T-helper 2 cell treated with Interferon-gamma antibody and Interleukin-4, amounts not matched to agents 100 ng/mL and 5 ng/mL, for 36 hours (primary cell): ENCODE measurements around the gene MMP20. TPM values are rescaled to one million over a fixed set of nuclear protein-coding genes. Genes with fewer than 3 reads are reported as not detected.
"Not testable (repeated sequence)": the region's sequence is repeated elsewhere in the genome, so short reads cannot be mapped to it uniquely, and the experiment has no call there.

ENCODE experiments used
- intact Hi-C: fragments of 100-400 bp; cut with micrococcal nuclease; formaldehyde crosslinking; loops from one replicate; pipeline ENCODE4 v1.15.1; 2023
- total RNA-seq: library from RNA; stranded (reverse); gene quantifications from 2 replicates; pipeline ENCODE4 v1.2.3, GENCODE V29; 2022

Gene MMP20
- not detected in 2 replicates for total RNA-seq

GRCh38 chr11:102625177-102625576 lies at the start of gene MMP20:
Gene MMP20, minus strand, starts transcription at chr11:102625332. Its CDS starts 13 bp downstream, at chr11:102625319.
- intact Hi-C loops = no loop called here

GRCh38 chr11:102669664-102670063 lies 44.5 kb upstream of the MMP20 start:
- intact Hi-C loops = no loop called here

- intact Hi-C loops = loop anchor here (1.0 to 2.0 kb wide), 3 partner anchors 172 to 378 kb away; no protein-coding TSS in a partner anchor
Measured at GRCh38 chr11:102666331-102666957, 41.3 kb upstream of the MMP20 start.

- intact Hi-C loops = no loop called here
Measured at GRCh38 chr11:102664001-102664752, 39.0 kb upstream of the MMP20 start.

- intact Hi-C loops = no loop called here
Measured at GRCh38 chr11:102662607-102663006, 37.5 kb upstream of the MMP20 start.

GRCh38 chr11:102661040-102661439 lies 35.9 kb upstream of the MMP20 start:
- intact Hi-C loops = no loop called here

- intact Hi-C loops = no loop called here
Measured at GRCh38 chr11:102656528-102656927, 31.4 kb upstream of the MMP20 start.

- intact Hi-C loops = no loop called here
Measured at GRCh38 chr11:102655547-102655946, 30.4 kb upstream of the MMP20 start.

GRCh38 chr11:102654761-102655160 lies 29.6 kb upstream of the MMP20 start:
- intact Hi-C loops = no loop called here

GRCh38 chr11:102653744-102654291 lies 28.7 kb upstream of the MMP20 start:
- intact Hi-C loops = no loop called here

GRCh38 chr11:102647430-102647829 lies 22.3 kb upstream of the MMP20 start:
- intact Hi-C loops = no loop called here

- intact Hi-C loops = no loop called here
Measured at GRCh38 chr11:102643941-102644340, 18.8 kb upstream of the MMP20 start.

- intact Hi-C loops = no loop called here
Measured at GRCh38 chr11:102640946-102641345, 15.8 kb upstream of the MMP20 start.

- intact Hi-C loops = no loop called here
Measured at GRCh38 chr11:102639656-102640055, 14.5 kb upstream of the MMP20 start.

GRCh38 chr11:102637731-102638130 lies 12.6 kb upstream of the MMP20 start:
- intact Hi-C loops = no loop called here

GRCh38 chr11:102633385-102634026 lies 8.4 kb upstream of the MMP20 start:
- intact Hi-C loops = no loop called here

- intact Hi-C loops = no loop called here
Measured at GRCh38 chr11:102632026-102632425, 6.9 kb upstream of the MMP20 start.

- intact Hi-C loops = no loop called here
Measured at GRCh38 chr11:102630598-102631448, 5.7 kb upstream of the MMP20 start.

- intact Hi-C loops = not testable (repeated sequence)
Measured at GRCh38 chr11:102629908-102630307, 4.8 kb upstream of the MMP20 start.

GRCh38 chr11:102626676-102627075 lies 1.5 kb upstream of the MMP20 start:
- intact Hi-C loops = no loop called here

GRCh38 chr11:102623998-102624397 lies 1.1 kb downstream of the MMP20 start:
- intact Hi-C loops = no loop called here
